HEK293T (cell line): ENCODE measurements around the gene TGFBR3.

Source experiments
- CTCF ChIA-PET: fragments of 350-600 bp; formaldehyde crosslinking; extraction: SDS; loops from one replicate; lab custom pipeline; 2021; ENCODE audit warnings: antibody characterized with exemption, inconsistent platforms; lab: Yijun Ruan, JAX
- POLR2A ChIA-PET: fragments of 350-600 bp; formaldehyde crosslinking; extraction: SDS; loops from one replicate; lab custom pipeline; 2020; ENCODE audit warnings: antibody characterized with exemption, inconsistent platforms; lab: Yijun Ruan, JAX
- DNase-seq: peaks from one replicate; pipeline ENCODE4 v3.0.0; 2012; ENCODE audit warnings: mixed read lengths; ENCODE audit errors: extremely low spot score
- ARNT ChIP-seq: fragments of 450-650 bp; IDR thresholded peaks from 2 replicates; pipeline ENCODE4 v1.6.1; 2017; ENCODE audit warnings: mild to moderate bottlenecking
- BHLHE40 ChIP-seq: fragments of 450-650 bp; IDR thresholded peaks from 2 replicates; pipeline ENCODE4 v1.6.1; 2016; ENCODE audit warnings: mild to moderate bottlenecking, moderate library complexity, borderline replicate concordance
- CTBP1 ChIP-seq: fragments of 450-650 bp; IDR thresholded peaks from 2 replicates; pipeline ENCODE4 v1.6.1; 2016; ENCODE audit warnings: borderline replicate concordance
- ELF4 ChIP-seq: fragments of 450-650 bp; IDR thresholded peaks from 2 replicates; pipeline ENCODE4 v1.6.1; 2017; ENCODE audit warnings: antibody characterized with exemption
- FOXA1 ChIP-seq: fragments of 450-650 bp; IDR thresholded peaks from 2 replicates; pipeline ENCODE4 v1.6.1; 2016; ENCODE audit warnings: mild to moderate bottlenecking
- FOXK2 ChIP-seq: fragments of 450-650 bp; IDR thresholded peaks from 2 replicates; pipeline ENCODE4 v1.6.1; 2016; ENCODE audit warnings: mild to moderate bottlenecking
- FOXM1 ChIP-seq: fragments of 450-650 bp; IDR thresholded peaks from 2 replicates; pipeline ENCODE4 v1.6.1; 2017; ENCODE audit warnings: mild to moderate bottlenecking, borderline replicate concordance
- HDGF ChIP-seq: fragments of 450-650 bp; IDR thresholded peaks from 2 replicates; pipeline ENCODE4 v1.6.1; 2017; ENCODE audit warnings: antibody characterized with exemption, borderline replicate concordance
- L3MBTL2 ChIP-seq: fragments of 450-650 bp; conservative IDR thresholded peaks from 2 replicates; pipeline ENCODE4 v1.6.1; 2016; ENCODE audit warnings: mild to moderate bottlenecking
- LEF1 ChIP-seq: fragments of 450-650 bp; IDR thresholded peaks from 2 replicates; pipeline ENCODE4 v1.6.1; 2017; ENCODE audit warnings: mild to moderate bottlenecking, borderline replicate concordance
- NFRKB ChIP-seq: fragments of 450-650 bp; IDR thresholded peaks from 2 replicates; pipeline ENCODE4 v1.6.1; 2016; ENCODE audit warnings: mild to moderate bottlenecking, moderate library complexity
- PKNOX1 ChIP-seq: fragments of 450-650 bp; IDR thresholded peaks from 2 replicates; pipeline ENCODE4 v1.6.1; 2016
- SP1 ChIP-seq: fragments of 450-650 bp; IDR thresholded peaks from 2 replicates; pipeline ENCODE4 v1.6.1; 2017
- SUZ12 ChIP-seq: fragments of 450-650 bp; IDR thresholded peaks from 2 replicates; pipeline ENCODE4 v1.6.1; 2016; ENCODE audit warnings: mild to moderate bottlenecking
- TARDBP ChIP-seq: fragments of 450-650 bp; IDR thresholded peaks from 2 replicates; pipeline ENCODE4 v1.6.1; 2016
- ZNF384 ChIP-seq: fragments of 450-650 bp; IDR thresholded peaks from 2 replicates; pipeline ENCODE4 v1.6.1; 2016

TGFBR3 gene

DNA sequence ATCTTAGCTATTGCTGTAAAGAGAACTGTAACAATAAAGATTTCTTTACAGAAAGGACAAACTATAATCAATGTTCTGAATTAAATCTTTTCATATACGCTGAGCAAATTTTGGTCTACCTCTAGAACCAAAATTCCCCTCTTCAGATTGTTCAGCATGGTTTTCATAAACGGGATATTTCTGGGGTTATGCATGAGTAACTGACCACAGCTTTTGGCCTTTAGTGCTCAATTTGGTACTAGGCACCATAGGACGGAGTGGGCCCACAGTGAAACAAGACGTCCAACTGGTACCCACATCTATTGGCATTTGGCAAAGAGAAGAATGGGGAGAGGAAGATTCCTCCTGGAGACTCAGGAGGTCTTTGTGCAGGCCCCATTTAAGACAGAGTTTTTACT, 184.5 kb downstream of the TGFBR3 start:
- TF ChIP-seq ELF4 (no peak), ZNF384 (no peak)
- ChIA-PET POLR2A (no interaction called here), CTCF (no interaction called here)
- DNase-seq, result no peak

GRCh38 chr1:91700771-91701471, 185.0 kb downstream of the TGFBR3 start:
- ChIA-PET CTCF (interaction anchor here (0.6 kb wide), 1 partner anchor 18 kb away, joined by 5 read pairs; no protein-coding TSS in a partner anchor), POLR2A (no interaction called here)
- TF ChIP-seq SUZ12 (no peak), BHLHE40 (no peak), CTBP1 (no peak), TARDBP (no peak), FOXM1 (no peak), ELF4 (no peak), FOXA1 (no peak), LEF1 (no peak), FOXK2 (no peak), ZNF384 (no peak), ARNT (no peak)

GRCh38 chr1:91700332-91700731, 185.6 kb downstream of the TGFBR3 start:
- no peak for DNase-seq
- TF ChIP-seq PKNOX1, result no peak
- no peak for TF ChIP-seq LEF1
- TF ChIP-seq L3MBTL2, result no peak
- no peak for TF ChIP-seq ZNF384
- no peak for TF ChIP-seq BHLHE40
- no peak for TF ChIP-seq HDGF
- no peak for TF ChIP-seq SP1
- no peak for TF ChIP-seq CTBP1
- no peak for TF ChIP-seq FOXA1
- TF ChIP-seq ELF4, result no peak
- no peak for TF ChIP-seq FOXK2
- CTCF ChIA-PET, result interaction anchor here (0.6 kb wide), 1 partner anchor 19 kb away, joined by 5 read pairs; no protein-coding TSS in a partner anchor
- POLR2A ChIA-PET, result no interaction called here

More at GRCh38 chr1:91700771-91701471, 185.0 kb downstream of the TGFBR3 start:
- no peak for DNase-seq

- TF ChIP-seq FOXM1, result no peak
- TF ChIP-seq FOXA1, result no peak
- no peak for TF ChIP-seq TARDBP
- no peak for TF ChIP-seq PKNOX1
- TF ChIP-seq CTBP1, result no peak
- no peak for TF ChIP-seq NFRKB
- no peak for TF ChIP-seq L3MBTL2
- TF ChIP-seq SP1, result no peak
- TF ChIP-seq FOXK2, result no peak
- TF ChIP-seq LEF1, result no peak
- no peak for TF ChIP-seq ELF4
- no peak for TF ChIP-seq ZNF384
- no peak for TF ChIP-seq HDGF
- no peak for TF ChIP-seq BHLHE40
- TF ChIP-seq ARNT, result no peak
- TF ChIP-seq SUZ12, result no peak
- no peak for DNase-seq
- POLR2A ChIA-PET, result no interaction called here
- CTCF ChIA-PET, result no interaction called here
Measured at GRCh38 chr1:91699339-91699974, 186.5 kb downstream of the TGFBR3 start.

- POLR2A ChIA-PET, result no interaction called here
- CTCF ChIA-PET, result no interaction called here
- no peak for DNase-seq
- no peak for TF ChIP-seq TARDBP
- no peak for TF ChIP-seq L3MBTL2
- no peak for TF ChIP-seq NFRKB
- TF ChIP-seq LEF1, result no peak
Measured at GRCh38 chr1:91697861-91698260, 188.1 kb downstream of the TGFBR3 start.

- TF ChIP-seq L3MBTL2 (no peak), FOXA1 (no peak), HDGF (no peak), BHLHE40 (no peak), FOXK2 (no peak), NFRKB (no peak), ZNF384 (no peak), CTBP1 (no peak), SUZ12 (no peak), TARDBP (no peak), SP1 (no peak), FOXM1 (no peak), PKNOX1 (no peak), ELF4 (no peak), ARNT (no peak), LEF1 (no peak)
- ChIA-PET CTCF (no interaction called here), POLR2A (no interaction called here)
- DNase-seq, result no peak
Measured at GRCh38 chr1:91697416-91697815, 188.5 kb downstream of the TGFBR3 start.
